WI38 (cell line): ENCODE data around the gene HS6ST3.

ENCODE experiments used
- H3K4me3 ChIP-seq: 2 replicates; pipeline ENCODE4 v1.5.1; 2011; ENCODE audit warnings: low read depth, mild to moderate bottlenecking, control low read depth, low read length
- CTCF ChIP-seq: IDR thresholded peaks from 2 replicates; pipeline ENCODE4 v1.5.1; 2012; ENCODE audit warnings: low read depth, mild to moderate bottlenecking, control low read depth, low read length

Gene HS6ST3

GRCh38 chr13:96299235-96299634 lies 209.3 kb downstream of the HS6ST3 start:
- H3K4me3 ChIP-seq = no peak overlapping the region
- no peak for TF ChIP-seq CTCF

GRCh38 chr13:96308568-96308967 lies 218.7 kb downstream of the HS6ST3 start:
- no peak for TF ChIP-seq CTCF
- no peak overlapping the region for H3K4me3 ChIP-seq

- no peak overlapping the region for H3K4me3 ChIP-seq
- no peak for TF ChIP-seq CTCF
Measured at GRCh38 chr13:96314974-96315373, 225.1 kb downstream of the HS6ST3 start.

GRCh38 chr13:96338030-96338429 lies 248.1 kb downstream of the HS6ST3 start:
- H3K4me3 ChIP-seq = no peak overlapping the region
- no peak for TF ChIP-seq CTCF

- no peak overlapping the region for H3K4me3 ChIP-seq
- no peak for TF ChIP-seq CTCF
Measured at GRCh38 chr13:96342286-96342685, 252.4 kb downstream of the HS6ST3 start.

- H3K4me3 ChIP-seq = no peak overlapping the region
- no peak for TF ChIP-seq CTCF
Measured at GRCh38 chr13:96342852-96343465, 253.1 kb downstream of the HS6ST3 start.

- no peak overlapping the region for H3K4me3 ChIP-seq
- no peak for TF ChIP-seq CTCF
Measured at GRCh38 chr13:96346921-96347320, 257.0 kb downstream of the HS6ST3 start.
